Esophagus squamous epithelium (tissue), 5 donors: ENCODE results near the gene TMEM184C. TPM values are rescaled to one million over a fixed set of nuclear protein-coding genes. Genes with fewer than 3 reads are reported as not detected.

ENCODE experiments used
- DNase-seq: peaks from one replicate; lab custom pipeline; 2025; lab: John Stamatoyannopoulos, UW
- H3K27ac ChIP-seq, 4 donors: fragments of 200-600 bp; sonication (generic); one replicate each; pipeline ENCODE4 v1.5.1; 2016 to 2019; ENCODE audit warnings: mild to moderate bottlenecking in 1 of 4
- H3K27me3 ChIP-seq, 4 donors: fragments of 200-600 bp; sonication (generic); 1 replicate in 3 of 4; 2 replicates in 1 of 4; pipeline versions ENCODE4 v1.5.1 to v1.6.0; 2017 to 2021; ENCODE audit warnings: antibody characterized with exemption in 1 of 4
- H3K36me3 ChIP-seq, 3 donors: fragments of 200-600 bp; sonication (generic); one replicate each; pipeline ENCODE4 v1.5.1; 2016 to 2019
- H3K4me1 ChIP-seq, 3 donors: fragments of 200-600 bp; sonication (generic); one replicate each; pipeline ENCODE4 v1.5.1; 2017 to 2019
- H3K4me3 ChIP-seq, 4 donors: fragments of 200-600 bp; sonication (generic); 1 replicate in 3 of 4; 2 replicates in 1 of 4; pipeline ENCODE4 v1.5.1; 2016 to 2019; ENCODE audit warnings: mild to moderate bottlenecking in 2 of 4, moderate library complexity in 1 of 4
- H3K9me3 ChIP-seq, 3 donors: fragments of 200-600 bp; sonication (generic); one replicate each; pipeline ENCODE4 v1.5.1; 2016 to 2019
- POLR2A ChIP-seq, 4 donors: fragments of 450-650 bp; IDR thresholded peaks; one replicate each; pipeline ENCODE4 v1.6.1; 2017; ENCODE audit warnings: antibody characterized with exemption in 4 of 4, mild to moderate bottlenecking in 4 of 4, moderate library complexity in 3 of 4
- WGBS, 2 donors: methylation state at CpG; one replicate each; pipeline ENCODE4 v1.1.5; 2018; 5-methylcytosine and 5-hydroxymethylcytosine counted together
- intact Hi-C: fragments of 100-400 bp; cut with DNase I; formaldehyde crosslinking; loops from one replicate; pipeline ENCODE4 v1.15.0; 2022
- total RNA-seq, 4 donors: library from RNA; depleted of rRNA; stranded (reverse); fragments of >200 nt; gene quantifications; one replicate each; pipeline ENCODE4 v1.1.0, GENCODE V29; 2016
- TF ChIP-seq, protein P1 (sequence below), 6 experiments: fragments of 450-650 bp in 4 of 6; fragments of 200-600 bp in 2 of 6; sonication (generic) in 2 of 6; IDR thresholded peaks; one replicate each; pipeline ENCODE4 v1.5.1; 2016 to 2019; ENCODE audit warnings: antibody characterized with exemption in 6 of 6, mild to moderate bottlenecking in 4 of 6, moderate library complexity in 4 of 6
- donor health status: DM: yes; HTN: yes; CAD: no.

TMEM184C gene
- total RNA-seq, 4 donors from 2014 or later = 16.0 to 29.0 (median 21.6) TPM

- Histone ChIP-seq H3K4me1 (peaks cover 0 to 4% (median 0%) of the 10 kb centered on the region in 3 donors), H3K36me3 (peaks cover 16 to 88% (median 26%) of the 10 kb centered on the region in 3 donors), H3K9me3 (peaks cover 0 to 5% (median 0%) of the 10 kb centered on the region in 3 donors), H3K27me3 (no peaks in the 10 kb centered on the region), H3K4me3 (no peak overlapping the region), H3K27ac (no peak overlapping the region)
- DNase-seq = no peak
- intact Hi-C loops = no loop called here
- TF ChIP-seq, protein P1, sequence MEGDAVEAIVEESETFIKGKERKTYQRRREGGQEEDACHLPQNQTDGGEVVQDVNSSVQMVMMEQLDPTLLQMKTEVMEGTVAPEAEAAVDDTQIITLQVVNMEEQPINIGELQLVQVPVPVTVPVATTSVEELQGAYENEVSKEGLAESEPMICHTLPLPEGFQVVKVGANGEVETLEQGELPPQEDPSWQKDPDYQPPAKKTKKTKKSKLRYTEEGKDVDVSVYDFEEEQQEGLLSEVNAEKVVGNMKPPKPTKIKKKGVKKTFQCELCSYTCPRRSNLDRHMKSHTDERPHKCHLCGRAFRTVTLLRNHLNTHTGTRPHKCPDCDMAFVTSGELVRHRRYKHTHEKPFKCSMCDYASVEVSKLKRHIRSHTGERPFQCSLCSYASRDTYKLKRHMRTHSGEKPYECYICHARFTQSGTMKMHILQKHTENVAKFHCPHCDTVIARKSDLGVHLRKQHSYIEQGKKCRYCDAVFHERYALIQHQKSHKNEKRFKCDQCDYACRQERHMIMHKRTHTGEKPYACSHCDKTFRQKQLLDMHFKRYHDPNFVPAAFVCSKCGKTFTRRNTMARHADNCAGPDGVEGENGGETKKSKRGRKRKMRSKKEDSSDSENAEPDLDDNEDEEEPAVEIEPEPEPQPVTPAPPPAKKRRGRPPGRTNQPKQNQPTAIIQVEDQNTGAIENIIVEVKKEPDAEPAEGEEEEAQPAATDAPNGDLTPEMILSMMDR (IDR thresholded peaks at IDR 0.05) = no peak
- TF ChIP-seq POLR2A (IDR thresholded peaks at IDR 0.05) = no peak
Measured at GRCh38 chr4:147635348-147635747, 18.2 kb downstream of the TMEM184C start.

DNA sequence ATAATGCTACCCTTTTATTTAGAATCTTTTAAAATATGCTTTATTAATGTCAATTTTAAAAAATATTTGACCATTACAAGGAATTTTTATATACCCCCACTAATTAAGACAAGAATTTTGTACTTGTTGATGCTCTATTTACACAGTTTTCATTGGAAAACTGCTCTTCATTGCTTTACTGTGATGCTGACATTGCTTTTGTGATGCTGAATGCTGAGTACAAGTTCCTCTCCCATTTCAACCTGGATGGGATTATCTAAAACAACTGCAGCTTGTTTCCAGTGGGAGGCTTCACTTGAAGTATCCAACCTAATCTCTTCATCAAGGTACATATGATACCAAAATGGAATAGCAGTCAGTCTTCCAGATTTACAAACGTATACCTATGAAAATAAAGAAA is 21.2 kb downstream of the TMEM184C start:
- no peak for DNase-seq
- whole genome bisulfite sequencing, 2 donors = 76 to 80% methylated on average over 1 of the region's 1 CpG
- Histone ChIP-seq H3K4me3 (no peak overlapping the region), H3K27ac (no peak overlapping the region), H3K4me1 (peaks cover 0 to 4% (median 0%) of the 10 kb centered on the region in 3 donors), H3K9me3 (peaks cover 0 to 5% (median 0%) of the 10 kb centered on the region in 3 donors), H3K27me3 (no peaks in the 10 kb centered on the region), H3K36me3 (peaks cover 16 to 85% (median 18%) of the 10 kb centered on the region in 3 donors)
- TF ChIP-seq, protein P1 (IDR thresholded peaks at IDR 0.05) = no peak
- no peak for TF ChIP-seq POLR2A (IDR thresholded peaks at IDR 0.05)
- intact Hi-C loops = no loop called here

GRCh38 chr4:147638942-147639341 is 21.7 kb downstream of the TMEM184C start:
- Histone ChIP-seq H3K36me3 (peaks cover 13 to 79% (median 16%) of the 10 kb centered on the region in 3 donors), H3K9me3 (peaks cover 0 to 5% (median 0%) of the 10 kb centered on the region in 3 donors)
- WGBS, 2 donors = 63 to 76% methylated on average over 2 of the region's 2 CpGs

DNA sequence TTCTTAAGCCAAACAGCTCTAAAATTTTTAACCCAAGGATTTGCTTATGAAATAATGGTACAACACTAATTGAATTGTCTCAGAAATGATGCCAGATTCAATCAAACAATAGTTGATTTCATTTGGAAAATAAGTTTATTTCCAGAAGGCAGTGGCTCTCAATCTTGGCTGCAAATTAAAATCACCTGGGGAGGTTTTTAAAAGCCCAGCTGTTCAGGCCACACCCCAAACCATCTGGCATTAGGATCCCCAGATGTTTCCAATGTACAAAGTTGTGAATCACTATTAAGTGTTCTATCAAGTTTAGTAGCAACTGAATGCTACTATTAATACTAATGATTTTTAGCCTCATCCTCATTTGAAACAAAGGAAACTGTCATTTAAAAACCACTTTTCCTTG is 22.2 kb downstream of the TMEM184C start:
- Histone ChIP-seq H3K9me3 (peaks cover 0 to 5% (median 0%) of the 10 kb centered on the region in 3 donors), H3K27ac (no peak overlapping the region), H3K36me3 (peaks cover 8 to 74% (median 16%) of the 10 kb centered on the region in 3 donors), H3K27me3 (no peaks in the 10 kb centered on the region), H3K4me3 (no peak overlapping the region), H3K4me1 (peaks cover 0 to 4% (median 0%) of the 10 kb centered on the region in 3 donors)
- DNase-seq = no peak
- TF ChIP-seq, protein P1 (IDR thresholded peaks at IDR 0.05) = no peak
- no peak for TF ChIP-seq POLR2A (IDR thresholded peaks at IDR 0.05)
- intact Hi-C loops = no loop called here

More at GRCh38 chr4:147638942-147639341, 21.7 kb downstream of the TMEM184C start:
- Histone ChIP-seq H3K4me1 (peaks cover 0 to 4% (median 0%) of the 10 kb centered on the region in 3 donors), H3K27ac (no peak overlapping the region), H3K4me3 (no peak overlapping the region), H3K27me3 (no peaks in the 10 kb centered on the region)
- intact Hi-C loops = no loop called here
- no peak for TF ChIP-seq POLR2A (IDR thresholded peaks at IDR 0.05)
- no peak for DNase-seq

DNA sequence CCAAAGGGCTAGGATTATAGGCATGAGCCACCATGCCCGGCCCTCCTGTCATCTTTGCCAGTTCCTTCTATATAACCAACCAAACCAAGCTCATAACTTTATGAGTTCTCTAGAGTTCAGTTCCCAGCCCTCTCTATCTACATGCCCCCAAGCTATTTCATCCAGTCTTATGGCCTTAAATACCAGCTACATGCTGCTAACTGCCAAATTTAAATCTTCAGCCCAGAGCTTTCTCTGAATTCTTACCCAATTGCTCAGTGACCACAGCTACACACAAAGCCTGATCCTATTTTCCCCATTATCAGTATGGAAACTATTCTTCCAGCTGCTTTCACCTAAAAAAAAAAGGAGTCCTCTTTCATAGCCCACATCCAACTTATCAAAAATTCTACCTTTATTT is 23.1 kb downstream of the TMEM184C start:
- no peak overlapping the region for H3K27ac ChIP-seq
- TF ChIP-seq, protein P1 (IDR thresholded peaks at IDR 0.05) = no peak
- no peak for TF ChIP-seq POLR2A (IDR thresholded peaks at IDR 0.05)
- intact Hi-C loops = no loop called here
- peaks cover 0 to 4% (median 0%) of the 10 kb centered on the region in 3 donors for H3K4me1 ChIP-seq
- peaks cover 0 to 5% (median 0%) of the 10 kb centered on the region in 3 donors for H3K9me3 ChIP-seq
- H3K36me3 ChIP-seq = peaks cover 0 to 65% (median 6%) of the 10 kb centered on the region in 3 donors
- DNase-seq = no peak
- no peaks in the 10 kb centered on the region for H3K27me3 ChIP-seq
- WGBS, 2 donors = 87 to 100% methylated on average over 1 of the region's 1 CpG
- H3K4me3 ChIP-seq = no peak overlapping the region
